ENCODE data around the gene ATP1B1.

Gene ATP1B1

DNA sequence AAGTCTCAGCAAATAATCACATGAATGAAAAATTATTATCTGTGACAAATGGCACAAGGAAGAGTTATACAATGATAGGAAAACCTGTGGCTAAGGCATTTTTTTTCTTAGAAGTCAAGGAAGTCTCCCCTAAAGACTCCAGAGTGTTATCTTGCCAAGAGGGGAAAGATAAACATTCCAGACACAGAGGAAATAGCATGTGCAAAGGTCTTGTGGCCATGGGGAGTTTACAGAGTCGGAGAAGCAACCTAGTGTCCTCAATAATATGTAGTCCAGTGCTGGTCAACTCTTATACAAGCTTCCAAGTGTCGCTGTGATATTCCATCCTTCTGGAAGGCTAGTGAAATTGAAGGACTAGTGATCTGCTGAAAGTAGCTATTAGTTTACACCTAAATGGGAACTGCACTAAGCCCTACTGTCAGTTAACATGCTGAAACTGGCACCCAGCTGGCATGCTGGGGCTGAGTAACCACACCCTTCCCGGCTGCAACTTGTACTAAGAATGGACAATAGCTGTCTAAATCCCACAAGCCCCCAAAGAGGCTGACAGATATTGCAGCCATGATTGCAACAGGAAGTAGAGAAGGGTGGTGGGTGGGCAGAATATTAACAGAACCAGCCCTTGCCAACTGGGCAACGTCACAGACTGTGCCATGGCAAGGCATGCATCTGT lies 11.5 kb upstream of the ATP1B1 start:
- no peaks in the 10 kb centered on the region for H3K27me3 ChIP-seq (replicated peaks; ENCODE audit: insufficient read depth, low read length)
- no peak for DNase-seq
- no peaks in the 10 kb centered on the region for H3F3A ChIP-seq (ENCODE audit: insufficient read depth, low read length)
- no peaks in the 10 kb centered on the region for H3K36me3 ChIP-seq (replicated peaks; ENCODE audit: insufficient read depth, low read length)
- no peaks in the 10 kb centered on the region for H3K4me1 ChIP-seq (ENCODE audit: low read length)
- H2AFZ ChIP-seq (ENCODE audit: low read length) = no peak overlapping the region
- no peaks in the 10 kb centered on the region for H4K20me1 ChIP-seq (ENCODE audit: insufficient read depth, low read length)
- no peaks in the 10 kb centered on the region for H3K9me3 ChIP-seq (replicated peaks; ENCODE audit: insufficient read depth, low read length)
- H3K27ac ChIP-seq (ENCODE audit: low read length) = no peak overlapping the region
- H3K4me3 ChIP-seq (ENCODE audit: low read length) = no peak overlapping the region
- H3K9ac ChIP-seq (ENCODE audit: low read length) = no peak overlapping the region
- H3K9me2 ChIP-seq (replicated peaks; ENCODE audit: insufficient read depth, low read length) = no peaks in the 10 kb centered on the region
- TF ChIP-seq EZH2 (optimal IDR thresholded peaks at IDR 0.05; ENCODE audit: low read depth, low read length) (no peak), EZH2phosphoT487 (IDR thresholded peaks at IDR 0.05; ENCODE audit: low read length) (no peak)
- TF ChIP-seq, protein P1, sequence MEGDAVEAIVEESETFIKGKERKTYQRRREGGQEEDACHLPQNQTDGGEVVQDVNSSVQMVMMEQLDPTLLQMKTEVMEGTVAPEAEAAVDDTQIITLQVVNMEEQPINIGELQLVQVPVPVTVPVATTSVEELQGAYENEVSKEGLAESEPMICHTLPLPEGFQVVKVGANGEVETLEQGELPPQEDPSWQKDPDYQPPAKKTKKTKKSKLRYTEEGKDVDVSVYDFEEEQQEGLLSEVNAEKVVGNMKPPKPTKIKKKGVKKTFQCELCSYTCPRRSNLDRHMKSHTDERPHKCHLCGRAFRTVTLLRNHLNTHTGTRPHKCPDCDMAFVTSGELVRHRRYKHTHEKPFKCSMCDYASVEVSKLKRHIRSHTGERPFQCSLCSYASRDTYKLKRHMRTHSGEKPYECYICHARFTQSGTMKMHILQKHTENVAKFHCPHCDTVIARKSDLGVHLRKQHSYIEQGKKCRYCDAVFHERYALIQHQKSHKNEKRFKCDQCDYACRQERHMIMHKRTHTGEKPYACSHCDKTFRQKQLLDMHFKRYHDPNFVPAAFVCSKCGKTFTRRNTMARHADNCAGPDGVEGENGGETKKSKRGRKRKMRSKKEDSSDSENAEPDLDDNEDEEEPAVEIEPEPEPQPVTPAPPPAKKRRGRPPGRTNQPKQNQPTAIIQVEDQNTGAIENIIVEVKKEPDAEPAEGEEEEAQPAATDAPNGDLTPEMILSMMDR (IDR thresholded peaks at IDR 0.05; ENCODE audit: low read length) = no peak
- H3K79me2 ChIP-seq (ENCODE audit: low read length) = no peaks in the 10 kb centered on the region
- no peak overlapping the region for H3K4me2 ChIP-seq (ENCODE audit: low read depth, low read length)

DNA sequence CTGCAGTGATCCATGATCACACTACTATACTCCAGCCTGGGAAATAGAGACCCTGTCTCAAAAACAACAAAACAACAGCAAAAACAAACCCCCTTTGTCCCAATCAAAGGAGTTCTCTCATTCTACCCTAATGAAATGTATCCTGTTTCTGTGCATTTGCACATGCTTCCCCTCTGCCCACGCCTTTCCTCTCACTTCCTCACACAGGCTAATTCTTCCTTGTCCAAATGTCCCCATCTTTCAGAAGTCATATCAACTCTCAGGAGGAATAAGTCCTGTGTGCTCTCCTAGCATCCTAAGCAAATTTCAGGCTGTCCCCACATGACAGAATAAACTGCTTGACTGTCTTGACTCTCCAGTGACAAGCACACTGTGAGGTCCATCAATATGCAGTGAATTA lies 8.1 kb upstream of the ATP1B1 start:
- no peaks in the 10 kb centered on the region for H4K20me1 ChIP-seq (ENCODE audit: insufficient read depth, low read length)
- no peaks in the 10 kb centered on the region for H3K36me3 ChIP-seq (replicated peaks; ENCODE audit: insufficient read depth, low read length)
- H3K4me3 ChIP-seq (ENCODE audit: low read length) = no peak overlapping the region
- H3K27ac ChIP-seq (ENCODE audit: low read length) = no peak overlapping the region
- H2AFZ ChIP-seq (ENCODE audit: low read length) = no peak overlapping the region
- DNase-seq = no peak
- H3K4me2 ChIP-seq (ENCODE audit: low read depth, low read length) = no peak overlapping the region
- H3F3A ChIP-seq (ENCODE audit: insufficient read depth, low read length) = no peaks in the 10 kb centered on the region
- no peaks in the 10 kb centered on the region for H3K27me3 ChIP-seq (replicated peaks; ENCODE audit: insufficient read depth, low read length)
- no peaks in the 10 kb centered on the region for H3K4me1 ChIP-seq (ENCODE audit: low read length)
- no peaks in the 10 kb centered on the region for H3K79me2 ChIP-seq (ENCODE audit: low read length)
- H3K9me3 ChIP-seq (replicated peaks; ENCODE audit: insufficient read depth, low read length) = no peaks in the 10 kb centered on the region
- TF ChIP-seq EZH2phosphoT487 (IDR thresholded peaks at IDR 0.05; ENCODE audit: low read length) (no peak), EZH2 (optimal IDR thresholded peaks at IDR 0.05; ENCODE audit: low read depth, low read length) (no peak)
- TF ChIP-seq, protein P1 (IDR thresholded peaks at IDR 0.05; ENCODE audit: low read length) = no peak
- H3K9me2 ChIP-seq (replicated peaks; ENCODE audit: insufficient read depth, low read length) = no peaks in the 10 kb centered on the region
- H3K9ac ChIP-seq (ENCODE audit: low read length) = no peak overlapping the region

DNA sequence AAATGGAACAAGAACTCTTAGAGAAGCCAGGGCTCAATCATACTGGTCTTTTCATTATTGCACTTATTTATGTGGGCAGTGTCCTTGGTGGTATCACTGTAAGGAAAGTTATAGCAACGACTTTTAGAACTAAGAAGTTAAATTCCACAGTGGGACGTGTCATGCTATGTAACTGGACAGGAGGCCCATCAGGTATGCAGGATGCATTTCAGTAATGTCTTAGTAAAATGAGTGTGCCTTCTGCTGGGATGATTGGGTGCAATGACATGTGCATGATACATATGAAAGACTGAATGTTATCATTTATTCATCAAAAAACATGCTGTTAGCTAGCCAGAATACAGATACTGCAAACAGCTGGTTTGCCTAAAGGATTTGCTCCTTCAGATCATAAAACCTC lies 6.9 kb upstream of the ATP1B1 start:
- Histone ChIP-seq H3K9ac (ENCODE audit: low read length) (no peak overlapping the region), H3K9me2 (replicated peaks; ENCODE audit: insufficient read depth, low read length) (no peaks in the 10 kb centered on the region), H3K4me1 (ENCODE audit: low read length) (no peaks in the 10 kb centered on the region), H2AFZ (ENCODE audit: low read length) (no peak overlapping the region), H3K9me3 (replicated peaks; ENCODE audit: insufficient read depth, low read length) (no peaks in the 10 kb centered on the region), H3K27me3 (replicated peaks; ENCODE audit: insufficient read depth, low read length) (0 out of 2 replicates have a peak, but pooled peaks cover 8% of the 10 kb centered on the region), H3K79me2 (ENCODE audit: low read length) (no peaks in the 10 kb centered on the region), H3K36me3 (replicated peaks; ENCODE audit: insufficient read depth, low read length) (no peaks in the 10 kb centered on the region), H4K20me1 (ENCODE audit: insufficient read depth, low read length) (no peaks in the 10 kb centered on the region), H3K4me2 (ENCODE audit: low read depth, low read length) (no peak overlapping the region), H3K4me3 (ENCODE audit: low read length) (no peak overlapping the region), H3K27ac (ENCODE audit: low read length) (no peak overlapping the region), H3F3A (ENCODE audit: insufficient read depth, low read length) (no peaks in the 10 kb centered on the region)
- TF ChIP-seq EZH2 (optimal IDR thresholded peaks at IDR 0.05; ENCODE audit: low read depth, low read length) (no peak), EZH2phosphoT487 (IDR thresholded peaks at IDR 0.05; ENCODE audit: low read length) (no peak)
- TF ChIP-seq, protein P1 (IDR thresholded peaks at IDR 0.05; ENCODE audit: low read length) = no peak
- no peak for DNase-seq

Measured in MM.1S (cell line).